KOPT-K1 (cell line): ENCODE measurements around the gene PLEKHG1.

Experiments
- H3K27ac ChIP-seq: fragments of 200-600 bp; sonication (generic); 2 replicates; pipeline ENCODE4 v1.5.1; 2016; ENCODE audit warnings: antibody characterized with exemption, mild to moderate bottlenecking, low read depth, low read length; ENCODE audit not compliant: poor library complexity, severe bottlenecking
- H3K36me3 ChIP-seq: fragments of 200-600 bp; sonication (generic); 2 replicates; pipeline ENCODE4 v1.5.1; 2017; ENCODE audit warnings: antibody characterized with exemption, mild to moderate bottlenecking, low read length, moderate library complexity; ENCODE audit not compliant: insufficient read depth
- H3K9me3 ChIP-seq: fragments of 200-600 bp; sonication (generic); 2 replicates; pipeline ENCODE4 v1.5.1; 2017; ENCODE audit warnings: antibody characterized with exemption, low read length, mild to moderate bottlenecking; ENCODE audit not compliant: insufficient read depth, poor library complexity, severe bottlenecking

The PLEKHG1 gene

GRCh38 chr6:150601439-150601838, 1.8 kb downstream of the PLEKHG1 start:
- H3K9me3 ChIP-seq = no peaks in the 10 kb centered on the region
- no peaks in the 10 kb centered on the region for H3K36me3 ChIP-seq
- H3K27ac ChIP-seq = no peak overlapping the region

GRCh38 chr6:150603176-150603575, 3.5 kb downstream of the PLEKHG1 start:
- Histone ChIP-seq H3K9me3 (no peaks in the 10 kb centered on the region), H3K36me3 (no peaks in the 10 kb centered on the region), H3K27ac (no peak overlapping the region)

GRCh38 chr6:150604467-150604866, 4.8 kb downstream of the PLEKHG1 start:
- no peaks in the 10 kb centered on the region for H3K36me3 ChIP-seq
- H3K27ac ChIP-seq = no peak overlapping the region
- H3K9me3 ChIP-seq = no peaks in the 10 kb centered on the region

GRCh38 chr6:150605333-150605732, 5.6 kb downstream of the PLEKHG1 start:
- H3K27ac ChIP-seq = no peak overlapping the region
- no peaks in the 10 kb centered on the region for H3K9me3 ChIP-seq
- H3K36me3 ChIP-seq = no peaks in the 10 kb centered on the region

GRCh38 chr6:150606168-150606591, 6.5 kb downstream of the PLEKHG1 start:
- Histone ChIP-seq H3K36me3 (no peaks in the 10 kb centered on the region), H3K9me3 (no peaks in the 10 kb centered on the region), H3K27ac (no peak overlapping the region)

- no peaks in the 10 kb centered on the region for H3K9me3 ChIP-seq
- H3K36me3 ChIP-seq = no peaks in the 10 kb centered on the region
- no peak overlapping the region for H3K27ac ChIP-seq
Observed at GRCh38 chr6:150606647-150607328, 7.1 kb downstream of the PLEKHG1 start.

- H3K9me3 ChIP-seq = no peaks in the 10 kb centered on the region
- no peaks in the 10 kb centered on the region for H3K36me3 ChIP-seq
- H3K27ac ChIP-seq = no peak overlapping the region
Observed at GRCh38 chr6:150607329-150607650, 7.6 kb downstream of the PLEKHG1 start.

- no peaks in the 10 kb centered on the region for H3K9me3 ChIP-seq
- H3K27ac ChIP-seq = no peak overlapping the region
Observed at GRCh38 chr6:150610584-150610983, 10.9 kb downstream of the PLEKHG1 start.

GRCh38 chr6:150613269-150613668, 13.6 kb downstream of the PLEKHG1 start:
- no peak overlapping the region for H3K27ac ChIP-seq
- no peaks in the 10 kb centered on the region for H3K36me3 ChIP-seq
- no peaks in the 10 kb centered on the region for H3K9me3 ChIP-seq

More at GRCh38 chr6:150610584-150610983, 10.9 kb downstream of the PLEKHG1 start:
- no peaks in the 10 kb centered on the region for H3K36me3 ChIP-seq

- Histone ChIP-seq H3K36me3 (no peaks in the 10 kb centered on the region), H3K27ac (no peak overlapping the region), H3K9me3 (no peaks in the 10 kb centered on the region)
Observed at GRCh38 chr6:150615967-150616366, 16.3 kb downstream of the PLEKHG1 start.

- H3K9me3 ChIP-seq = no peaks in the 10 kb centered on the region
- H3K36me3 ChIP-seq = no peaks in the 10 kb centered on the region
- H3K27ac ChIP-seq = no peak overlapping the region
Observed at GRCh38 chr6:150616586-150616985, 16.9 kb downstream of the PLEKHG1 start.

- no peaks in the 10 kb centered on the region for H3K9me3 ChIP-seq
- H3K27ac ChIP-seq = no peak overlapping the region
Observed at GRCh38 chr6:150617062-150617461, 17.4 kb downstream of the PLEKHG1 start.

GRCh38 chr6:150617496-150618460, 18.1 kb downstream of the PLEKHG1 start:
- Histone ChIP-seq H3K9me3 (no peaks in the 10 kb centered on the region), H3K27ac (no peak overlapping the region), H3K36me3 (no peaks in the 10 kb centered on the region)

More at GRCh38 chr6:150617062-150617461, 17.4 kb downstream of the PLEKHG1 start:
- no peaks in the 10 kb centered on the region for H3K36me3 ChIP-seq

- Histone ChIP-seq H3K9me3 (no peaks in the 10 kb centered on the region), H3K36me3 (no peaks in the 10 kb centered on the region), H3K27ac (no peak overlapping the region)
Observed at GRCh38 chr6:150619275-150619674, 19.6 kb downstream of the PLEKHG1 start.

- no peaks in the 10 kb centered on the region for H3K9me3 ChIP-seq
- no peaks in the 10 kb centered on the region for H3K36me3 ChIP-seq
- H3K27ac ChIP-seq = no peak overlapping the region
Observed at GRCh38 chr6:150620244-150620643, 20.6 kb downstream of the PLEKHG1 start.
